Neuron (in vitro differentiated cells): ENCODE data around the gene MB21D2.

ENCODE experiments used
- H2AFZ ChIP-seq: one replicate; pipeline ENCODE4 v1.6.1; 2013; ENCODE audit warnings: low read depth, mild to moderate bottlenecking, inconsistent platforms, low read length, moderate library complexity
- H3K27me3 ChIP-seq: one replicate; pipeline ENCODE4 v1.6.1; 2013; ENCODE audit warnings: low read length; ENCODE audit not compliant: insufficient read depth
- H3K36me3 ChIP-seq: one replicate; pipeline ENCODE4 v1.6.1; 2013; ENCODE audit warnings: low read length; ENCODE audit not compliant: insufficient read depth
- H3K4me1 ChIP-seq: one replicate; pipeline ENCODE4 v1.6.1; 2013; ENCODE audit warnings: low read length; ENCODE audit not compliant: insufficient read depth
- H3K4me3 ChIP-seq: 2 replicates; pipeline ENCODE4 v1.5.1; 2013; ENCODE audit warnings: mild to moderate bottlenecking, low read length, moderate library complexity
- H3K9me3 ChIP-seq: one replicate; pipeline ENCODE4 v1.6.1; 2013; ENCODE audit warnings: low read length

The MB21D2 gene

GRCh38 chr3:192916371-192917027 lies 1.2 kb downstream of the MB21D2 start:
- H3K9me3 ChIP-seq, result no peaks in the 10 kb centered on the region
- peak overlapping the region; percentile 83 for H3K4me3 ChIP-seq
- peaks cover 3% of the 10 kb centered on the region for H3K27me3 ChIP-seq
- H2AFZ ChIP-seq, result peak overlapping the region; percentile 36
- no peaks in the 10 kb centered on the region for H3K36me3 ChIP-seq
- peaks cover 21% of the 10 kb centered on the region for H3K4me1 ChIP-seq

DNA sequence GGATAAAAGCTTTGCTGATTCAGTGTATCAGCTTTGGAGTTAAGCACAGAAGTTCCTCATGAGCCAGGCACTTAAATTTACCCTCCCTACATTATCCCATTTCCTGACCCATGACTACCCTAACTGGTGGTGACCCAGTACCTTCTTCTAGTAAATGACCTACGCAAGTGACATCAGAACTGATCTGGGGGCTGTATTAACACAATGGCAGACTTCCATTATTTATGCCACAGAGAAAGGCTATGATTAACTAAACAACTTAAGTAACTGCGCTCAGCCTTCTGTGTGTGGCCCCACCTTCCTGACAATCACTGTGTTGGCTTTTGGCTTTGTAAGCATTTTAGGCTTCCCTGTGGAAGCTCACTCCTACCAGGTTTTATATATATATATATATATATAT lies 1.9 kb downstream of the MB21D2 start:
- no peak overlapping the region for H2AFZ ChIP-seq
- no peaks in the 10 kb centered on the region for H3K36me3 ChIP-seq
- H3K9me3 ChIP-seq, result no peaks in the 10 kb centered on the region
- peak overlapping the region; percentile 12 for H3K4me3 ChIP-seq
- H3K27me3 ChIP-seq, result peaks cover 3% of the 10 kb centered on the region
- peaks cover 21% of the 10 kb centered on the region for H3K4me1 ChIP-seq

DNA sequence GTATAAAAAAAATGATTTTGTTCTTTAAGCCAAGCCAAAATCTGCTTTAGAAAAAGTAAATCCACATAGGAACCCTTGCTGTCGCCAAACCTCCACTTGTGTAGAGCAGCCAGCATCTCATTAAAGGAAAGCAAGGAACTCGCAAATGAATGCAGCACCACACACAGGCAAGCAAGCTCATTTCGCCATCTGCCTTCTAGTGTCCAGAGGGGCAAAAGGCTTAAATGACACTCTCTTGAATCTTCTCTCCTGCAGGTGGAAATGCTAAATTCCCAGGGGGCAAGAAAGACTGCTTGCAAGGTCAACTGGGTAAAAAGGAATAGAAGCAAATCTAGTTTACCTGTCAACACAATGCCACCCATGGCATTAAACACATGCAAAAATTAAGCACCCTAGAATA lies 2.4 kb downstream of the MB21D2 start:
- Histone ChIP-seq H3K4me3 (no peak overlapping the region), H3K27me3 (peaks cover 3% of the 10 kb centered on the region), H3K36me3 (no peaks in the 10 kb centered on the region), H3K9me3 (no peaks in the 10 kb centered on the region), H3K4me1 (peaks cover 21% of the 10 kb centered on the region), H2AFZ (no peak overlapping the region)

DNA sequence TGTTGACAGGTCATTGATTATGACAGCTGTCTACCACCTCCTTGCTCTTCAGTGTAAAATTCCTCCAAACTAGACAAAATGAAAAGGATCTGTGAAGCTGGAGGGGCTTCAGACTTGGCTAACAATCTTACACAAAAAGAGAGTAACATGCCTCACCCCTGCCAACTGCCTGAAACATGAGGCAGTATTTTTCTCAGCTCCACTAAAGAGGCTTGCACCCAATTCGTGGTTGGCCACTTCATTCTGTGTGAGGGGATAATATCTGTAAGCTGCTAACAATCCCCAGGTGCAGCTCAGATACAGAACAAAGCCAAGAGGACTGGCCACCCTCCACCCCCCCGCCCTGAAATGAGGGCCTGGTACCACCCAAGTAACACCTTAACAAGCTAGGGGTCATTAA lies 2.8 kb downstream of the MB21D2 start:
- no peak overlapping the region for H3K4me3 ChIP-seq
- peaks cover 21% of the 10 kb centered on the region for H3K4me1 ChIP-seq
- H3K27me3 ChIP-seq, result peaks cover 2% of the 10 kb centered on the region
- H2AFZ ChIP-seq, result no peak overlapping the region
- no peaks in the 10 kb centered on the region for H3K9me3 ChIP-seq
- no peaks in the 10 kb centered on the region for H3K36me3 ChIP-seq

DNA sequence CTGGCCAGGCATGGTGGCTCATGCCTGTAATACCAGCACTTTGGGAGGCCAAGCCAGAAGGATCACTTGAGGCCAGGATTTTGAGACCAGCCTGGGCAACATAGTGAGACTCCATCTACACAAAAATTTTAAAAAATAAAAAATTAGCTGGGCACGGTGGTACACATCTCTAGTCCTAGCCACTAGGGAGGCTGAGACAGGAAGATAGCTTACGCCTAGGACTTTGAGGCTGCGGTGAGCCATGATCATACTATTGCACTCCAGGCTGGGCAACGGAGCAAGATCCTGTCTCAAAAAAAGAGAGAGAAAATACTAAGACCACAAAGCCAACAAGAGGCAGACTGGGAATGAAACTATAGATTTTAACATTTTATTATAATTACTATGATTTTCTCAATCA lies 4.1 kb downstream of the MB21D2 start:
- H3K4me3 ChIP-seq, result no peak overlapping the region
- no peaks in the 10 kb centered on the region for H3K36me3 ChIP-seq
- H3K9me3 ChIP-seq, result no peaks in the 10 kb centered on the region
- H3K4me1 ChIP-seq, result peaks cover 21% of the 10 kb centered on the region
- H3K27me3 ChIP-seq, result no peaks in the 10 kb centered on the region
- H2AFZ ChIP-seq, result no peak overlapping the region

DNA sequence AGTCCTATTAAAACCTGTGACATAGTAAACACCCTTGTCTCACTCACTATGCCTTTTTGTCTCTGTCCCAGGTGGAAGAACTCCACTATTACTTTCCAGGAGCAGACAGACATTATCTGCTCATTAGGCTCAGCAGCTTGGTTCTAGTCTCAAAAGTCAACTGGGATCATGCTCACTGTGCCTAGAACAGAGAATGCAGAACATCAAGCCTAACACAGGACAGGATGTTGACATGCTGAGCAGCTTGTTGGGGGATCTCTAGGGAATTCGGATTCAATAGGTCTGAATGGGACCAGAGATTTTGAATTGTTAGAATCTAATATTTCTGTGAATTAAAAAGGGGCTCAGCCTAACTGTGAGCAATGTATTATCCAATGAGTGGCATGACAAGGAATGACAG lies 6.4 kb downstream of the MB21D2 start:
- Histone ChIP-seq H3K9me3 (no peaks in the 10 kb centered on the region), H3K4me1 (peaks cover 18% of the 10 kb centered on the region), H2AFZ (no peak overlapping the region), H3K4me3 (no peak overlapping the region), H3K36me3 (no peaks in the 10 kb centered on the region), H3K27me3 (no peaks in the 10 kb centered on the region)

DNA sequence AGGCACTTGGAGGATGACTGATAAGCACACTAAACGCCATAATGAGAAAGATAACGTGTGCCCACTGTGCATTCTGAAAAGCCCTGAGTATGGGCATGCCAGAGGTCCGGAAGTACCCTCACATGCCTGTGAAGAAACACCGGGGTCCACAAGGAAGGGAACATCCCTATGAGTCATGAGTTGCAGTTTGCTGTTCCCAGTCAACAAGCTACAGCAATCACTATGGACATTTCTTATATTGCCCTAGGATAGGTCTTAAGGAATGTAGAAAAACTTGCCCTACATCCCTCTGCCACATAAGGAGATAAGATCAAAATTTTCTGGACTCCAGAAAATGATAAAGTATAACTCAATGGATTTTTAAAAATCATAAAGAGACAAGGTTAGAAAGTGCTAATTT lies 9.9 kb downstream of the MB21D2 start:
- H3K27me3 ChIP-seq, result no peaks in the 10 kb centered on the region
- H2AFZ ChIP-seq, result no peak overlapping the region
- no peak overlapping the region for H3K4me3 ChIP-seq
- no peaks in the 10 kb centered on the region for H3K9me3 ChIP-seq
- H3K36me3 ChIP-seq, result no peaks in the 10 kb centered on the region
- no peaks in the 10 kb centered on the region for H3K4me1 ChIP-seq

- no peak overlapping the region for H2AFZ ChIP-seq
- no peaks in the 10 kb centered on the region for H3K36me3 ChIP-seq
- H3K27me3 ChIP-seq, result no peaks in the 10 kb centered on the region
Measured at GRCh38 chr3:192906940-192907339, 10.7 kb downstream of the MB21D2 start.

DNA sequence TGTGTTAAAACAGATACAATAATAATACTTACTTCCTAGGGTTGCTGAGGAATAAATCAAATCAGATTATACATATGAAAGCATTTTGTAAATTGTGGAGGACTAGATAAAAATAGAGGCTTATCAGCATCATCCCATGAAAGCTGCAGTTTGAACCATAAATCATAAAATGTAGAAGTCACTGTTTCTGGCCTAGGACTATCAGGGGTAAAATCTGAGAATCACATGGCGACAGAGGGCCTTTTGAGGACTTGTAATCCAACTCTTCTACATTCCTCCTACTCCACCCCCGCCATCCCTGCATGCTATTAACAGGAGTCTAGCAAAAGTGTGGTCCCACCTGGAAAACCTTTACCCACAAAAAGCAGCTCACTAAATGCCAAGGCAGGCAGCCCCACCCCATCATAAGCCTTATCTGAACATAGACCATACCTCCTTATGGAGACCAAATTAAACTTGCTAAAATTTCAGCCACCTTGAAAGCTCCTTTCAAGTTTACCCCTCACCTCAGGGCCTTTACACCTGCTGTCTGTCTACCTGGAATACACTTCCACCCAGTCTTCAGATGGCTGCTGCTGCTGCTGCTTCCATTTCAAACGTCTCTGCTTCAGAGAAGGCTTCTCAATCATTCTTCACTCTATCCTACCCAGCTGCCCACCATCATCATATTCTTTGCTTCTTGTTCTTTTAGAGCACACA lies 11.5 kb downstream of the MB21D2 start:
- no peaks in the 10 kb centered on the region for H3K27me3 ChIP-seq
- H3K4me3 ChIP-seq, result no peak overlapping the region
- H2AFZ ChIP-seq, result no peak overlapping the region
- no peaks in the 10 kb centered on the region for H3K36me3 ChIP-seq
- H3K9me3 ChIP-seq, result no peaks in the 10 kb centered on the region
- no peaks in the 10 kb centered on the region for H3K4me1 ChIP-seq

More at GRCh38 chr3:192906940-192907339, 10.7 kb downstream of the MB21D2 start:
- Histone ChIP-seq H3K4me3 (no peak overlapping the region), H3K4me1 (no peaks in the 10 kb centered on the region), H3K9me3 (no peaks in the 10 kb centered on the region)

DNA sequence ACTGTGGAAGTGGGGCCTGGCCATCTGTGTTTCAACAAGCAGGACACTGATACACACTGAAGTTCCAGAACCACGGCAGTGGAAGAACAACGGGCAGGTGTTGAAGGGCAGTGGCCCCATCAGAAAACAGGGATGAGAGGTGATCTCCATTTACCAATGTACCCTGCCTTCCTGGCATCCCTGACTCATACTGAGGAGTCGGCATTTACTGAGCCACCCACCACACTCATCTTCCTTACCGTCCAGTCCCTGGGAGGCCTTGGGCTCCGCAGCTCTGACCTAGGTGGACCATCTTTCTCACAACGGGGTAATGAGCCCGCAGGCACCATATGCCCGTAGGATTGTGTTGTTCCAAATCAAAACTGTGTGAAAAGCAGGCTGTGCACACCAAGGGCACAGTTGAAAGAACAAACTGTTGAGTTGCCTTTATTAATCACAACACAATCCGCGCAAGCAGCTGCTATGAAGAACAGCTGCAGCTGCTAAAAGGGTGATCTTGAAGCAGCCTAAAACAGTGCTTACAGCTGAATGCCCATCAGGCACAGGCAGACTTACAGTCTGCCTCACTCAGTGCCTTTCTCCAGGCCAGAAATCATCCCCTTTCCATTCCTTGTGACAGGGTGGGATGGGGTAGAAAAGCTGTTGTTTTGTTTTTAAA lies 12.9 kb downstream of the MB21D2 start:
- Histone ChIP-seq H3K36me3 (no peaks in the 10 kb centered on the region), H3K27me3 (no peaks in the 10 kb centered on the region), H3K4me1 (no peaks in the 10 kb centered on the region), H3K4me3 (no peak overlapping the region), H2AFZ (no peak overlapping the region), H3K9me3 (no peaks in the 10 kb centered on the region)

DNA sequence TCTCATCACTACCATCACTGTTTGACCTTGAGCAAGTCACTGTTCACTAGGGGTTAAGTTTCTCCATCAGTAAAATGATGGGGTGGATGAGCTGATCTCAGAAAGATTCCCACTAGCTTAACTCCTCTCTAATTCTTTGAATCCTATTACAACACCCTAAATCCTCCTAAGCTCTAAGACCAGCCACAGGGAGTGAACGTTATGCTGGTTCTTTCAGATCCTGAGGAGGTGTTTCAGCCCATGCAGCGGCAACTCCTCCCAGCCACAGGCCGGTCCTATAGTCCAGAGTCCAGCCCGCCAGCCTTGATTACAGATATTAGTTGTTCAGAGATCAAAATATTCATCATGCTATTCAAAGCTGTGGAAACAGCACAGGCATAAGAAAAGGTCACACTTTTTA lies 15.1 kb downstream of the MB21D2 start:
- H3K27me3 ChIP-seq, result no peaks in the 10 kb centered on the region
- no peaks in the 10 kb centered on the region for H3K36me3 ChIP-seq
- no peak overlapping the region for H3K4me3 ChIP-seq
- H2AFZ ChIP-seq, result no peak overlapping the region
- H3K4me1 ChIP-seq, result no peaks in the 10 kb centered on the region
- H3K9me3 ChIP-seq, result no peaks in the 10 kb centered on the region

GRCh38 chr3:192901435-192901834 lies 16.2 kb downstream of the MB21D2 start:
- no peaks in the 10 kb centered on the region for H3K4me1 ChIP-seq

DNA sequence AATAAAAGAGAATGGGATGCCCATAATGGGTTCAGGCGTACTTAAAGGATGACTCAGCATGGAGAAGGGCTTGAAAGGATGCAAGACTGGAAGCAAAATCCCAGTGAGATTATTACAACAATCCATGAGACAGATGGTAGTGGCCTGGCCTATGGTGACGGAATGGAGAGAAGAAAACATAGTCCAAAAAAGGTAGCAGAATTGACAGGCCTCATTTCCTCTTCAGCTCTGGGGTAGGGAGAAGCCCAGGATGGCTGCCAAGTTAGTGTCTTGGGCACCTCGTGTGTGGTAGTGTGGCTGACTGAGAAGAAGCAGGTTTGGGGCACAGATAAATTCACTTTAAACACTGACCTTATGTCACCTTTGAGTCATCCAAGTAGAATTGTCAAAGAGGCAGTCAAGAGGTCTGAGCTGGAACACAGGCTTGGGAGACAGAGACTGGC lies 18.1 kb downstream of the MB21D2 start:
- no peak overlapping the region for H3K4me3 ChIP-seq
- H3K36me3 ChIP-seq, result no peaks in the 10 kb centered on the region
- no peaks in the 10 kb centered on the region for H3K9me3 ChIP-seq
- no peaks in the 10 kb centered on the region for H3K27me3 ChIP-seq
- no peaks in the 10 kb centered on the region for H3K4me1 ChIP-seq
- H2AFZ ChIP-seq, result no peak overlapping the region

More at GRCh38 chr3:192901435-192901834, 16.2 kb downstream of the MB21D2 start:
- Histone ChIP-seq H2AFZ (no peak overlapping the region), H3K27me3 (no peaks in the 10 kb centered on the region), H3K9me3 (no peaks in the 10 kb centered on the region), H3K4me3 (no peak overlapping the region), H3K36me3 (no peaks in the 10 kb centered on the region)
